Hematopoietic multipotent progenitor cell treated with erythropoietin and hydrocortisone succinate and interleukin-3 and kit ligand, for 8 days (in vitro differentiated cells): ENCODE results near the gene MORN5.

Experiments used
- DNase-seq: peaks from one replicate; pipeline ENCODE4 v3.0.0-alpha.2; 2015

The MORN5 gene

GRCh38 chr9:122218071-122218934 is 58.6 kb downstream of the MORN5 start:
- DNase-seq, result no peak

GRCh38 chr9:122218935-122219855 is 59.5 kb downstream of the MORN5 start:
- DNase-seq, result no peak

GRCh38 chr9:122219856-122220672 is 60.4 kb downstream of the MORN5 start:
- no peak for DNase-seq

- no peak for DNase-seq
These were observed 61.0 kb downstream of the MORN5 start for GRCh38 chr9:122220673-122221182.

GRCh38 chr9:122221183-122221811 is 61.6 kb downstream of the MORN5 start:
- DNase-seq, result peak; percentile 25

- no peak for DNase-seq
These were observed 63.1 kb downstream of the MORN5 start for GRCh38 chr9:122222791-122223190.

GRCh38 chr9:122223435-122223834 is 63.7 kb downstream of the MORN5 start:
- no peak for DNase-seq

GRCh38 chr9:122225312-122226141 is 65.8 kb downstream of the MORN5 start:
- DNase-seq, result no peak

- DNase-seq, result no peak
These were observed 66.5 kb downstream of the MORN5 start for GRCh38 chr9:122226142-122226757.

- DNase-seq, result no peak
These were observed 67.3 kb downstream of the MORN5 start for GRCh38 chr9:122226758-122227574.

GRCh38 chr9:122227575-122227900 is 67.8 kb downstream of the MORN5 start:
- no peak for DNase-seq

- DNase-seq, result no peak
These were observed 68.5 kb downstream of the MORN5 start for GRCh38 chr9:122228191-122228567.

GRCh38 chr9:122228568-122229484 is 69.1 kb downstream of the MORN5 start, which contains the start of gene LHX6:
TSS of gene LHX6 (minus strand) at chr9:122228957. CDS start at chr9:122228740, 217 bp downstream.
- no peak for DNase-seq

GRCh38 chr9:122229485-122229837 is 69.8 kb downstream of the MORN5 start:
- DNase-seq, result no peak

- DNase-seq, result no peak
These were observed 73.1 kb downstream of the MORN5 start for GRCh38 chr9:122232796-122233306.

- no peak for DNase-seq
These were observed 74.5 kb downstream of the MORN5 start for GRCh38 chr9:122234022-122234748.

- no peak for DNase-seq
These were observed 77.0 kb downstream of the MORN5 start for GRCh38 chr9:122236681-122237080.

GRCh38 chr9:122239722-122240121 is 80.0 kb downstream of the MORN5 start:
- DNase-seq, result no peak
